Measurements from ENCODE around the gene LCNL1.
"Not testable (repeated sequence)": the region's sequence is repeated elsewhere in the genome, so short reads cannot be mapped to it uniquely, and the experiment has no call there.

The LCNL1 gene

DNA sequence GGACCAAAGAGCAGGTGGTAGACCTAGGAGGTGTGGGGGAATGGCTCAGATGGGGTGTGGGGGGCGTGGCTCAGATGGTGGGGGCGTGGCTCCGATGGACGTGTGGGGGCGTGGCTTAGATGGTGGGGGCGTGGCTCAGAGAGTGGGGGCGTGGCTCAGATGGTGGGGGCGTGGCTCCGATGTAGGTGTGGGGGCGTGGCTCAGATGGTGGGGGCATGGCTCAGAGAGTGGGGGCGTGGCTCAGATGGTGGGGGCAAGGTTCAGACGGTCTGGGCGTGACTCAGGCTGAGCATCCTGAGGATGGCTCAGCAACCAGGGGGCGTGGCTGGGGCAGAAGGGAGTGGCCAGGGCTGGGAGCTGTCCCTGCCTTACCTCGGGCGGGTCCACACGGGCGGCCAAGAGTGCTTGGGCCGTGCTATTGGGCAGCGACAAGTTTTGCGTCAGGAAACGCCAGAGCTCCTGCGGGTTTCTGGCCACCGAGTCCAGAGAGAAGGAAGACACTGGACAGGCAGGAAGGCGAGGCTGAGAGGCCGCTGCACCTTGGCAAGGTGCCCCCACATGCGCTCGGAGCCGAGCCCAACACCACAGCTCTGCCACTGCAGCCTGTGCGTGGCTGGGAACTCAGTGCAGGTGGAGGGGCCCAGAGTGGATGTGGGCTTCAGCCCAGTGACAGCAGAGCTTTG, 39.3 kb downstream of the LCNL1 start:
- peak; percentile 67 to 74 (median 71) for DNase-seq (ENCODE audit: low read depth in 2 of 3, low spot score in 1 of 3)

GRCh38 chr9:137022662-137023008, 39.8 kb downstream of the LCNL1 start:
- DNase-seq (ENCODE audit: low read depth in 2 of 3, low spot score in 1 of 3), result no peak

DNA sequence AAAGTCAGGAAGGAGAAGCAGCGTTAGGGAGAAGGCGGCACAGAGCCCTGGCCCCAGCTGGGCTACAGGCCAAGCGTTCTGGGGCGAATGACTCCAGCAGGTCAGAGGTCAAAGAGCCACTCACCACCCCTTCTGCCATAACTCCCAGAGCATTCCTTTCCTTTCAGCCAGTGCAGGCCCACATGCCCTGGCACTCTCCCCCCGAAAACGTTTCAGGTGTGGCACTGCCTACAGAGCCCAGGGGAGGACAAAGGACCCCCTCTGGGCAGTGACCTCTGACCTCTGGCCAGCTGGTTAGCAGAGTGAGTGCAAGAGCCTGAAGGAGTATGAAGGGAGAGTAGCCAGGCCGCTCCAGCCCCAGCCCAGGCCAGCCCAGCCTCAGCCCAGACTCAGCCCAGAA, 40.4 kb downstream of the LCNL1 start:
- DNase-seq (ENCODE audit: low read depth in 2 of 3, low spot score in 1 of 3), result no peak

- no peak for DNase-seq (ENCODE audit: low read depth in 2 of 3, low spot score in 1 of 3)
These were observed 40.8 kb downstream of the LCNL1 start for GRCh38 chr9:137023583-137023991.

DNA sequence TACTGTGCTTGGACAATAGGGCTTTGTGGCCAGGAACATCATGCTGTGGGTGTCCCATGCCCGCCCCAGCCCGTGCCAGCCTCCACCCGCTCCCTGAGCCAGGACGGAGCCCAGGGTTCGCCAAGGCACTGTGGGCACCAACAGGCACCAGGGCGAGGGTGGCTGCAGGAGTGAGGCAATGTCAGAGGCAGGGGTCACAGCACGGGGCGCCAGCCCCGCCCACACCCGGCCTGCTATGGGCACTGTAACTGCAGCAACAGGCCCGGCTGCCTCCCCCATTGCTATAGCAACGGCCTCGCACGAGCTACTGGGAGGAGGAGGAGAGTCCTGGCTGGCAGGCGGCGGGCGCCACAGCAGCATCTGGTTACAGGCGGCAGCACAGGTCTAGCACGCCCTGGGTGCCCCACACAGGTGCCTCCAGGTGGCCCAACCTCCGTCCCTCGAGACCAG, 42.7 kb downstream of the LCNL1 start:
- no peak for DNase-seq (ENCODE audit: low read depth in 2 of 3, low spot score in 1 of 3)

DNA sequence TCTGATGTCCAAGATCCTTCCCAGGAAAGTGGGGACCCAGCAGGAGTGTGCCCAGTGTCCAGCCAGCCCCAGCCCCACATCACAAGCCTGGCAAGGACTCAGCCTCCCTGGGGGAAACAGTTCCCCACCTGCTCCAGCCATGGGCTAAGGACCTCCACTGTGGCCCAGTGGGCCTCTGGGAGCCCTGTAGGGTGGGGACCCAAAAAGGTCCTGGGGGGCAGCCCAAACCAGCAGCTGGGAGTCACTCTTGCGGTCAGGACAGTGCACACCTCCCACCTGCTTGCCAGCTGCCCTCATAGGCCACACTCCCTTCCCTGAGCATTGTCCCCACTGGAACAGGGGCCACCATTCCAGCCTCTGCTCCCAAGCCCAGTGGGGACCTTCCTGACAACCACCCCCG, 43.6 kb downstream of the LCNL1 start:
- no peak for DNase-seq (ENCODE audit: low read depth in 2 of 3, low spot score in 1 of 3)

- no peak for DNase-seq (ENCODE audit: low read depth in 2 of 3, low spot score in 1 of 3)
These were observed 44.0 kb downstream of the LCNL1 start for GRCh38 chr9:137026828-137027227.

DNA sequence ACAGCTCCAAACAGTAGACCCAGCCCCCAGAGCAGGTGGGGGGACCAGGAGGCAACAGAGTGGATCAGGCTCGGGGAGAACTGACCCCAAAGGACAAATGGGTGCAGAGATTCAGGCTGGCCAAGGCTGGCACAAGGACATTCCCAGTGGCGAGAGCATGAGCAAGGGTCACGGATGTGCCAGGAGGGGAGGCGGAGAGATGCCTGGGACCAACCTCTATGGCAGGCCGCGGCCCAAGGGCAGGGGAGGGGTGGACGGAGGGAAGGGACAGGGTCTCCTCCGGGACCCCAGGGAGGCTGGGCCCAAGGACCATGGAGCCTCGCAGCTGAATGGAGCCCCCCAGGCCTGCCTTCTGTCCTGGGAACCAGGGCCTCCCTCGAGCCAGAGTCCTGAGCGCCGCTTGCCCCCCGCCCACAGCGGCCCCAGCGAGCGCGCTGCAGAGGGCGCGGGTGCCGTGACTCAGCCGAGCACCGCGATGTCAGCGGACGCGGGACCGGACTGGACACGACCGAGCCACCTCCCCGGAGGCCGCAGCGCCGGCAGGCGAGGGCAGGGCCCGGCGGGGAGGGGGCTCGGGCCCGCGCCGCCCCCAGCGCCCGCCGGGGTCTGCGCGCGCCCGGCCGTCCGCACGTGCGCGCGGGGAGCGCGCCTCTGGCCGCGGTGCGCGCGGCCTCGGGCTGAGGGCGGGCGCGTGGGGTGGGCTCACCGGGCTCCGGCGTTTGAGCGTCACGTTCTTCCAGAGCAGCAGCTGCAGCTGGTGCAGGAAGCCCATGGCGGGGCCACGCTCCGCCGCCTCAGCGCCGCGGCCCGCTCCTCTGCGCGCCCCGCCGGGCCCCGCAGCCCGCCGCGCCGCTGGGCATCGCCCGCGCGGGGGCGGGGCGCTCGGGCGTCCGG, 44.8 kb downstream of the LCNL1 start, which contains the start of gene ABCA2:
ABCA2 (minus strand) TSS at position 869 of the 894 bp plus-strand sequence; CDS start at position 772, 97 bp downstream.
- no peak for DNase-seq (ENCODE audit: low read depth in 2 of 3, low spot score in 1 of 3)

GRCh38 chr9:137028263-137029057, 45.7 kb downstream of the LCNL1 start:
- DNase-seq (ENCODE audit: low read depth in 2 of 3, low spot score in 1 of 3), result peak; percentile 41 to 61 (median 51)

DNA sequence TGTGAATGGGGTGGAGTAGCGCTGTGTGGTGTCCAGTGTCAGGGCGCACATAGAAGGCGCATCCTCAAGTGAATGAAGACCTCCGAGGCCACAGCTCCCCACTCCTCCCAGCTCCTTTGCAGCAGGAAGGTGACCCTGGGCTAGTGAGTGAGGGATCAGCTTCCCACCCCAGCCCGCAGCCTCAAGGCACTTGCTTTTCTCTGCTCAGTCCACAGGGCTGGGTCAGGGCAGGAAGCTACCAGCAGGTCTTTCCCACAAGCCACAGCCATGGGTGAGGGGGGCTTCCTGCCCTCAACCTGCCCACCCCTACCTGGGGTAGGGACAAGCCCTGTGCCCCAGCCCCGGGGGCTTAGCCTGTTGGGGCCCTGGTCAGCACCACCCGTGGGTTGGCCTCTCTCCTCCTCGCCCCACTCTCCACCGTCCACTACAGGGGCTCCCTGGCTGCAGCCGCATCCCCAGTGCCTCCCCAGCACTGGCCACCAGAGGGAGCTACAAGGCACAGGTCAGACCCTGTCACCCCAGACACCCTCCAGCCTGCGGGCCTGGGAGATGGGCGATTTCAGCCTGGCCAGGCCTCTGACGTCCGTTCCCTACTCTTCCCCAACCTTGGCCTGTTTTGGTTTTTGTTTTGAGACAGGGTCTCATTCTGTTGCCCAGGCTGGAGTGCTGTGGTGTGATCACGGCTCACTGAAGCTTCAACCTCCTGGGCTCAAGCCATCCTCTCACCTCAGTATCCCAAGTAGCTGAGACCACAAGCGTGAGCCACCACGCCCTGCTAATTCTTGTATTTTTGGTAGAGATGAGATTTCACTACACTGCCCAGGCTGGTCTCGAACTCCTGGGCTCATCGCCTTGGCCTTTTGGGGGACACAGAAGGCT, 46.5 kb downstream of the LCNL1 start:
- DNase-seq (ENCODE audit: low read depth in 2 of 3, low spot score in 1 of 3), result peak; percentile 42 to 84 (median 72)

DNA sequence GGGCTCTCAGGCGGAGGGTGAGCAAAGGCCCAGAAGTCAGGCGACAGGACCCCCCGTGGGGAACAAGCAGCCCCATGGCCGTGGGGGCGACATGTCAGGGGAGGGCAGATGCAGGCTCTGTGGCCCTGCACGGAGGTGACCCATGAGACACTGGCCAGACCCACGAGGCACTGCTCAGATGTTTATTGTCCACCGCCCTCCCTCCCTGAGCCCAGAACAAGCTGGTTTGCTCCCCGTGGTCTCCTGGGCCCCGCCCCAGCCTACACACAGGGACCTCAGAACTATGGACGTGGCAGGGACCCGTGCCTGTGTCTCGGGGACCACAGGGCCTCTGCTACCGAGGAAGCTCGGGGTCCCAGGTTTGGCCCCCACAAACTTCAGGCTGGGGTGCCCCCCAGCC, 47.2 kb downstream of the LCNL1 start:
- DNase-seq (ENCODE audit: low read depth in 2 of 3, low spot score in 1 of 3), result no peak

DNA sequence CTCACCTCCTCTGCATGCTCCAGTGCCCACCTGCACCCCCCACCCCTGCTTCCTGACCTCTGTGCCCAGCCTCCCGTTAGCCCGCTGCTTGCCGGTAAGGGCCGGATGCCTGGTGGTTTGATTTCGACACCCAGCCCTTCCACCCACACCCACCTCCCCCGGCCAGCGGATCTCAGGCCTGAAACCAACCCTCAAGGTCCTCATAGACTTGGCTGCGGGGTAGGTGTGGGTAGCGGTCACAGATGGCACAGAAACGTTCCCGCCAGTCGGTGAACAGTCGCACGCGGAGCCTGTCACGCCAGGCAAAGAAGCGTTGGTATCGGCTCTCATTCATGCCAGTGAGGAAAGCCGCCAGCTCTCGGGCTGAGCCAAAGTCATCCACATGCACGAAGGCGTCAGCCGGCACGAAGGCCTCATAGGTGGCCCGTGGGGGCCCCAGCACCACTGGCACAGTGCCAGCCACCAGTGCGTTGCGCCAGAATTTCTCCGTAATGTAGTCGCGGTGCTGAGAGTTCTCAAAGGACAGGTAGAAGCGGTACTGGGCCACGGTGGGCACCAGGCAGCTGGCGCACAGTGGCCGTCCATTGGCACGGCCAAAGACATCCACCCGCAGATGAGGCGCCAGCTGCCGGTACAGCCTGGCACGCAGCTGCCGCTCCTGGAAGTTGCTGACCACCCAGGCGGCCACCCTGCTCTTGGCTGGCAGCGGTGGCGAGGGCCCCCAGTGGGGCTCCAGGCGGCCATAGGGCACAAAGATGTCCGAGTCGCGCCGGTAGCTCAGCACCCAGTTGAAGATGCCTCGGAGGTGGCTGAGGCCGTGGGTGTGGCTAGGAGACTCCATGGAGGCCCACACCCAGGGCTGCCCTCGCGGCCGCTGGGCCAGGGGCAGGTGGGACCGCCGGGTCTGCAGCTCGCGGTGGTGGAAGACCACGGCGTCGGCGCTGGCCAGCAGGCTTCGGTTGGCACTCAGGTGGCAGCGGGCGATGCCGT, 48.0 kb downstream of the LCNL1 start:
- DNase-seq (ENCODE audit: low read depth in 2 of 3, low spot score in 1 of 3), result peak; percentile 30 to 42 (median 30)

DNA sequence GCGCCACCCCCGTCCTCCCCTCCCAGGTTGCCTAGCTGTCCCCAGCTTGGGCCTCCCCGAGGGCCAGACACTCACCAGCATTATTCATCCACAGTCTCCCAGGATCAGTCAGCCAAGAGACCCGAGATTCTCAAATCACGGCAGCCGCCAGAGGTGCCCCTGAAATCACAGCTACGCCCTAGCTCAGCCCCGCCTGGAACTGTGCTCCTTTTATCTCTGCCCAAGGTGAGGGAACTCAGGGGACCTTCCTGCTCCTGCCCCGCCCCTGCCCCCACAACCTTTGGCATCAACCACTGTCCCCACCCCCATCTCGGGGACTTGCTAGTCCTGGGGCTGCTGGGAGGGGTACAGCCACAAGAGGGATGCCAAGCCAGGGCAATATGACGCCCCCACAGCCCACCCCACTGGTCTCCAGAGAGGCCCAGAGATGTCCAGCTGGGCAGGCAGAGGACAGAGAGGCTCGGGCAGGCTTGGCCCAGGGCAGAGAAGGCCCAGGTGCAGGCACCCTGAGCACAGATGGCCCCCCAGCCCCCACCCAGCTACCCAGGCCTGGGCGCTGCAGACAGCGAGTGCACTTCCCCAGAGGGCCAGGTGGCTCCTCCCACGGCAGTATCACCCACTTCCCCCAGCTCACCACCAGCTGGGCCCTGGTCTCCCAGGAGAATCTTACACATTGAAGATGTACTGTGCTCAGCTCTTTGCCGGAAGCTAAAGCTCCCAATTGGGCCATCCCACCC, 49.3 kb downstream of the LCNL1 start, which contains the start of gene FUT7:
FUT7 (minus strand) TSS at position 185 of the 737 bp plus-strand sequence; CDS start at position 88, 97 bp downstream.
- DNase-seq (ENCODE audit: low read depth in 2 of 3, low spot score in 1 of 3), result no peak

DNA sequence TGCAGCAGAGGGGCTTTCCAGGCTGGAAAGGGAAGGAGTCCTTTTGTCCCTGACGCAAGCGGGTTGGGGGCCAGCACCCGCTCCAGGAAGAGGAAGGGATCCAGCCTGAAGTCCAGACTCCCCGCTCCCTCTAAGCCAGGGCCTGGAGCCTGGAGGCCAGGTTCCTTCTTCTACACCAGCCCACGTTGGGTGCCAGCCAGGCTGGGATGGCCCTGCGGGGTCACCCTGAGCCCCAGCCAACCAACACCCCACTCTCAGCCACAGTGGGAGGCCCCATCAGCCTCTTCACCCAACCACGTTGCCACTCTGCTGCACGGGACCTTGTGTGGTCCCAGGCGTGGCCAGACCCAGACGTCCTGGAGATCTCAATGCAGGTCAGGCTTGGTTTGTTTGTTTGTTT, 50.1 kb downstream of the LCNL1 start:
- DNase-seq (ENCODE audit: low read depth in 2 of 3, low spot score in 1 of 3), result no peak

- DNase-seq (ENCODE audit: low read depth in 2 of 3, low spot score in 1 of 3), result not testable (repeated sequence)
These were observed 50.7 kb downstream of the LCNL1 start for GRCh38 chr9:137033481-137033880.

DNA sequence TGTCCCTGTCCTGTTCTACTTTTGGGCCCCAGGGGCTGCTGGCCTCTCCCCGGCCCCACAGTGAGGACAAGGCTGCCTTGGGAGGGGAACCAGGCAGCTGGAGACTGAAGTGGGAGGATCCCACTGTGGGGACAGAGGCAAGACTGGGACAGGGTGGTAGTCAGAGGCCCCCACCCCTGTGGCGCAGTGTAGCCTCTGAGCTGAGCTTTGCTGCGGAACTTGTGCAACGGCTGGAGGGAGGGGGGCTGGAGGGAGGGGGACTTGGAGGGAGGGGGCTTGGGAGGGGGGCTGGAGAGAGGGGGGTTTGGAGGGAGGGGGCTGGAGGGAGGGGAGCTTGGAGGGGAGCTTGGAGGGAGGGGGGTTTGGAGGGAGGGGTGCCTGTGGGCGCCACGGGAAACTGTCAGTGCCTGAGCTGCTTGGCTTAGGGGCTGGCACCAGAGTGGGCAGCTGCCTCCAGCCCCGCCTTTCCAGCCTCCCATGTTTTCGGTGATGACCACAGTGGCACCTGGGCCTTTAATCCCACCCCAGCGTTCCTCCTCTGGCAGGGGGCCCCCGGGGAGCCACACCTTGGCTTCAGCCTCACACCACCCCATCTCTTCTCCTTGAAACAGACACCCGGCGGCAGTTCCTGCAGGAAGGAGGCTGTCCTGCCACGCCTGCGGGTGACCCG, 51.4 kb downstream of the LCNL1 start:
- no peak for DNase-seq (ENCODE audit: low read depth in 2 of 3, low spot score in 1 of 3)

- peak; percentile 77 to 87 (median 83) for DNase-seq (ENCODE audit: low read depth in 2 of 3, low spot score in 1 of 3)
These were observed 52.1 kb downstream of the LCNL1 start for GRCh38 chr9:137034709-137035506.

All from stimulated activated CD4-positive, alpha-beta T cell treated with anti-CD3 and anti-CD28 coated beads, Interleukin-12 subunit alpha, Interleukin-12 subunit beta, amount 100 ng/mL, for 48 hours (primary cell).